WTC11 (cell line): ENCODE measurements around the gene ASTN1. TPM values are rescaled to one million over a fixed set of nuclear protein-coding genes. Genes with fewer than 3 reads are reported as not detected.

Experiments
- ATAC-seq: fragments of 200-7000 bp; cut with Tn5 transposase; 2 replicates; pipeline ENCODE4 v1.10.0; 2021; ENCODE audit warnings: mild to moderate bottlenecking, moderate library complexity
- CTCF ChIA-PET: fragments of 300-600 bp; sonication (Branson Sonifier 250); formaldehyde crosslinking; loops from one replicate; lab custom pipeline; 2021; ENCODE audit warnings: antibody characterized with exemption; lab: Charles Lee
- POLR2A ChIA-PET: fragments of 350-600 bp; sonication (Branson Sonifier 250); formaldehyde crosslinking; loops from one replicate; lab custom pipeline; 2021; ENCODE audit warnings: antibody characterized with exemption; lab: Charles Lee
- DNase-seq: peaks from one replicate; pipeline ENCODE4 v3.0.0; 2021; ENCODE audit warnings: low spot score
- H3K27ac Mint-ChIP-seq: 2 replicates; pipeline ENCODE4 v1.8.0; 2021; ENCODE audit warnings: mixed read lengths
- H3K27me3 Mint-ChIP-seq: 2 replicates; pipeline ENCODE4 v1.8.0; 2021; ENCODE audit warnings: low read depth, mild to moderate bottlenecking, moderate library complexity, mixed read lengths
- H3K36me3 Mint-ChIP-seq: 2 replicates; pipeline ENCODE4 v1.8.0; 2021; ENCODE audit warnings: mixed read lengths
- H3K4me1 Mint-ChIP-seq: 2 replicates; pipeline ENCODE4 v1.8.0; 2022; ENCODE audit warnings: mixed read lengths
- H3K4me3 Mint-ChIP-seq: 2 replicates; pipeline ENCODE4 v1.8.0; 2021; ENCODE audit warnings: mild to moderate bottlenecking, moderate library complexity, mixed read lengths
- H3K9me3 Mint-ChIP-seq: 2 replicates; pipeline ENCODE4 v1.8.0; 2021; ENCODE audit warnings: mixed read lengths
- CREM ChIP-seq: sonication (generic); formaldehyde crosslinking; IDR thresholded peaks from 2 replicates; pipeline ENCODE4 v1.8.1; 2022; ENCODE audit warnings: mild to moderate bottlenecking, missing genetic modification reagents, moderate library complexity
- ESRRA ChIP-seq: sonication (generic); formaldehyde crosslinking; IDR thresholded peaks from 2 replicates; pipeline ENCODE4 v1.8.1; 2022; ENCODE audit warnings: mild to moderate bottlenecking, missing genetic modification reagents, borderline replicate concordance
- FOXP1 ChIP-seq: sonication (generic); formaldehyde crosslinking; IDR thresholded peaks from 2 replicates; pipeline ENCODE4 v1.8.0; 2022; ENCODE audit warnings: missing genetic modification reagents, mild to moderate bottlenecking, moderate library complexity, borderline replicate concordance
- JAZF1 ChIP-seq: fragments of 250-450 bp; sonication (Bioruptor Pico); IDR thresholded peaks from 2 replicates; pipeline ENCODE4 v1.9.0; 2021; ENCODE audit warnings: moderate library complexity, mild to moderate bottlenecking, inconsistent platforms
- JUN ChIP-seq: sonication (generic); formaldehyde crosslinking; IDR thresholded peaks from 2 replicates; pipeline ENCODE4 v1.8.0; 2023; ENCODE audit warnings: mild to moderate bottlenecking, missing genetic modification reagents
- KAT7 ChIP-seq: sonication (generic); formaldehyde crosslinking; IDR thresholded peaks from 2 replicates; pipeline ENCODE4 v1.8.1; 2023; ENCODE audit warnings: missing genetic modification reagents, mild to moderate bottlenecking, borderline replicate concordance
- MXD4 ChIP-seq: fragments of 250-450 bp; sonication (Bioruptor Pico); IDR thresholded peaks from 2 replicates; pipeline ENCODE4 v1.8.0; 2021; ENCODE audit warnings: mild to moderate bottlenecking, moderate library complexity, borderline replicate concordance
- NR1H2 ChIP-seq: sonication (generic); formaldehyde crosslinking; IDR thresholded peaks from 2 replicates; pipeline ENCODE4 v1.9.0; 2021; ENCODE audit warnings: mild to moderate bottlenecking, moderate library complexity, missing genetic modification reagents
- RELA ChIP-seq: sonication (generic); formaldehyde crosslinking; IDR thresholded peaks from 2 replicates; pipeline ENCODE4 v1.8.1; 2022; ENCODE audit warnings: missing genetic modification reagents, mild to moderate bottlenecking, borderline replicate concordance
- RORB ChIP-seq: fragments of 250-450 bp; sonication (Bioruptor Pico); IDR thresholded peaks from 2 replicates; pipeline ENCODE4 v1.9.0; 2021; ENCODE audit warnings: mild to moderate bottlenecking
- SP1 ChIP-seq: sonication (generic); formaldehyde crosslinking; conservative IDR thresholded peaks from 2 replicates; pipeline ENCODE4 v1.8.1; 2022; ENCODE audit warnings: missing genetic modification reagents
- TCF7 ChIP-seq: sonication (generic); formaldehyde crosslinking; IDR thresholded peaks from 2 replicates; pipeline ENCODE4 v1.8.0; 2022; ENCODE audit warnings: mild to moderate bottlenecking, low read depth, missing genetic modification reagents, moderate library complexity
- TP53 ChIP-seq: sonication (generic); formaldehyde crosslinking; IDR thresholded peaks from 2 replicates; pipeline ENCODE4 v1.8.1; 2023; ENCODE audit warnings: mild to moderate bottlenecking, missing genetic modification reagents
- ZNF232 ChIP-seq: sonication (generic); formaldehyde crosslinking; IDR thresholded peaks from 2 replicates; pipeline ENCODE4 v1.8.0; 2022; ENCODE audit warnings: mild to moderate bottlenecking, missing genetic modification reagents
- ZNF263 ChIP-seq: sonication (generic); formaldehyde crosslinking; IDR thresholded peaks from 2 replicates; pipeline ENCODE4 v1.8.1; 2022; ENCODE audit warnings: low read depth, mild to moderate bottlenecking, moderate library complexity, missing genetic modification reagents
- ZNF423 ChIP-seq: fragments of 250-450 bp; sonication (Bioruptor Pico); IDR thresholded peaks from 2 replicates; pipeline ENCODE4 v2.1.2; 2022; ENCODE audit warnings: mild to moderate bottlenecking, moderate library complexity
- ZNF671 ChIP-seq: fragments of 250-450 bp; sonication (Bioruptor Pico); IDR thresholded peaks from 2 replicates; pipeline ENCODE4 v1.8.0; 2021; ENCODE audit warnings: mild to moderate bottlenecking
- total RNA-seq: library from RNA; stranded (reverse); gene quantifications from 3 replicates; pipeline ENCODE4 v1.2.3, GENCODE V29; 2021
- TF ChIP-seq, protein P1 (sequence below): sonication (generic); formaldehyde crosslinking; conservative IDR thresholded peaks from 2 replicates; pipeline ENCODE4 v1.8.1; 2023; ENCODE audit warnings: mild to moderate bottlenecking, low read depth, missing genetic modification reagents, moderate library complexity
- TF ChIP-seq, protein P2 (sequence below): sonication (generic); formaldehyde crosslinking; IDR thresholded peaks from 2 replicates; pipeline ENCODE4 v1.8.1; 2023; ENCODE audit warnings: mild to moderate bottlenecking, missing genetic modification reagents, moderate library complexity
- TF ChIP-seq, protein P3 (sequence below): sonication (generic); formaldehyde crosslinking; IDR thresholded peaks from 2 replicates; pipeline ENCODE4 v1.8.1; 2022; ENCODE audit warnings: mild to moderate bottlenecking, missing genetic modification reagents, moderate library complexity, borderline replicate concordance
- TF ChIP-seq, protein P4 (sequence below): fragments of 250-450 bp; sonication (Bioruptor Pico); IDR thresholded peaks from 2 replicates; pipeline ENCODE4 v1.9.0; 2021; ENCODE audit warnings: moderate library complexity, mild to moderate bottlenecking, inconsistent platforms, borderline replicate concordance
- TF ChIP-seq, protein P5 (sequence below): sonication (generic); formaldehyde crosslinking; IDR thresholded peaks from 2 replicates; pipeline ENCODE4 v1.8.1; 2023; ENCODE audit warnings: mild to moderate bottlenecking, missing genetic modification reagents
- TF ChIP-seq, protein P6 (sequence below): sonication (generic); formaldehyde crosslinking; IDR thresholded peaks from 2 replicates; pipeline ENCODE4 v1.8.1; 2022; ENCODE audit warnings: low read depth, missing genetic modification reagents, borderline replicate concordance
- TF ChIP-seq, protein P7 (sequence below): sonication (generic); formaldehyde crosslinking; IDR thresholded peaks from 2 replicates; pipeline ENCODE4 v1.8.0; 2022; ENCODE audit warnings: mild to moderate bottlenecking, missing genetic modification reagents

Gene ASTN1
- total RNA-seq, 1 experiment from 2014 or later, result 3.4 TPM

DNA sequence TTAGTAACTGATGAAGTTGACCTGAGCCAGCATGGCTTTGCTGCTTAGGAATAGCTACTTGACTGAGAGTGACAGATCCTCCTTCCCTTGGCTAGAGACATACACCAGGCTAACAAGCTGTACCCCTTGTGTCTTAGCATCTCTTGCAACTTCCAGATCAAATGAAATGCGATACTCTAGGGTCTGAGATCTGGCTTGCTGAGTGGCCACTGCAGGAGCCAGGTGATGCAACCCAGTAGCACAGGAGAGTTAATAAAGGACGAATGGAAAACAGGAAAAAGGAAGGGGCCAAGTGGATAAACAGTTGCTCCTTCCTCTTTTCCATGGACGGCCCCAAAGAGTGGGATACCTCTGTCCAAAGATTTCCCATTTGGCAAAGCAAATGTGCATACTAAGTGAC is 38.2 kb downstream of the ASTN1 start:
- Mint-ChIP-seq H3K27me3 (no peaks in the 10 kb centered on the region), H3K9me3 (no peaks in the 10 kb centered on the region), H3K27ac (no peak overlapping the region), H3K4me1 (no peaks in the 10 kb centered on the region), H3K36me3 (no peaks in the 10 kb centered on the region), H3K4me3 (no peak overlapping the region)
- POLR2A ChIA-PET, result no interaction called here
- ATAC-seq (no peak), DNase-seq (no peak)
- CTCF ChIA-PET, result interaction anchor here (0.7 to 1.4 kb wide), 2 partner anchors 12 to 56 kb away, joined by 3 to 5 read pairs; no protein-coding TSS in a partner anchor
- TF ChIP-seq KAT7 (CRISPR knock-in tag), result no peak
- TF ChIP-seq, protein P1, sequence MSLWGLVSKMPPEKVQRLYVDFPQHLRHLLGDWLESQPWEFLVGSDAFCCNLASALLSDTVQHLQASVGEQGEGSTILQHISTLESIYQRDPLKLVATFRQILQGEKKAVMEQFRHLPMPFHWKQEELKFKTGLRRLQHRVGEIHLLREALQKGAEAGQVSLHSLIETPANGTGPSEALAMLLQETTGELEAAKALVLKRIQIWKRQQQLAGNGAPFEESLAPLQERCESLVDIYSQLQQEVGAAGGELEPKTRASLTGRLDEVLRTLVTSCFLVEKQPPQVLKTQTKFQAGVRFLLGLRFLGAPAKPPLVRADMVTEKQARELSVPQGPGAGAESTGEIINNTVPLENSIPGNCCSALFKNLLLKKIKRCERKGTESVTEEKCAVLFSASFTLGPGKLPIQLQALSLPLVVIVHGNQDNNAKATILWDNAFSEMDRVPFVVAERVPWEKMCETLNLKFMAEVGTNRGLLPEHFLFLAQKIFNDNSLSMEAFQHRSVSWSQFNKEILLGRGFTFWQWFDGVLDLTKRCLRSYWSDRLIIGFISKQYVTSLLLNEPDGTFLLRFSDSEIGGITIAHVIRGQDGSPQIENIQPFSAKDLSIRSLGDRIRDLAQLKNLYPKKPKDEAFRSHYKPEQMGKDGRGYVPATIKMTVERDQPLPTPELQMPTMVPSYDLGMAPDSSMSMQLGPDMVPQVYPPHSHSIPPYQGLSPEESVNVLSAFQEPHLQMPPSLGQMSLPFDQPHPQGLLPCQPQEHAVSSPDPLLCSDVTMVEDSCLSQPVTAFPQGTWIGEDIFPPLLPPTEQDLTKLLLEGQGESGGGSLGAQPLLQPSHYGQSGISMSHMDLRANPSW (CRISPR knock-in tag), result no peak
- TF ChIP-seq RELA, result no peak
- TF ChIP-seq JAZF1 (CRISPR knock-in tag), result no peak
- no peak for TF ChIP-seq ESRRA (CRISPR knock-in tag)
- no peak for TF ChIP-seq NR1H2
- no peak for TF ChIP-seq ZNF232 (CRISPR knock-in tag)
- no peak for TF ChIP-seq JUN
- no peak for TF ChIP-seq ZNF423 (CRISPR knock-in tag)
- TF ChIP-seq, protein P2, sequence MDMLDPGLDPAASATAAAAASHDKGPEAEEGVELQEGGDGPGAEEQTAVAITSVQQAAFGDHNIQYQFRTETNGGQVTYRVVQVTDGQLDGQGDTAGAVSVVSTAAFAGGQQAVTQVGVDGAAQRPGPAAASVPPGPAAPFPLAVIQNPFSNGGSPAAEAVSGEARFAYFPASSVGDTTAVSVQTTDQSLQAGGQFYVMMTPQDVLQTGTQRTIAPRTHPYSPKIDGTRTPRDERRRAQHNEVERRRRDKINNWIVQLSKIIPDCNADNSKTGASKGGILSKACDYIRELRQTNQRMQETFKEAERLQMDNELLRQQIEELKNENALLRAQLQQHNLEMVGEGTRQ (CRISPR knock-in tag), result no peak
- TF ChIP-seq ZNF263 (CRISPR knock-in tag), result no peak
- no peak for TF ChIP-seq TP53 (CRISPR knock-in tag)
- TF ChIP-seq, protein P3, sequence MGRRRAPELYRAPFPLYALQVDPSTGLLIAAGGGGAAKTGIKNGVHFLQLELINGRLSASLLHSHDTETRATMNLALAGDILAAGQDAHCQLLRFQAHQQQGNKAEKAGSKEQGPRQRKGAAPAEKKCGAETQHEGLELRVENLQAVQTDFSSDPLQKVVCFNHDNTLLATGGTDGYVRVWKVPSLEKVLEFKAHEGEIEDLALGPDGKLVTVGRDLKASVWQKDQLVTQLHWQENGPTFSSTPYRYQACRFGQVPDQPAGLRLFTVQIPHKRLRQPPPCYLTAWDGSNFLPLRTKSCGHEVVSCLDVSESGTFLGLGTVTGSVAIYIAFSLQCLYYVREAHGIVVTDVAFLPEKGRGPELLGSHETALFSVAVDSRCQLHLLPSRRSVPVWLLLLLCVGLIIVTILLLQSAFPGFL (CRISPR knock-in tag), result no peak
- TF ChIP-seq, protein P4, sequence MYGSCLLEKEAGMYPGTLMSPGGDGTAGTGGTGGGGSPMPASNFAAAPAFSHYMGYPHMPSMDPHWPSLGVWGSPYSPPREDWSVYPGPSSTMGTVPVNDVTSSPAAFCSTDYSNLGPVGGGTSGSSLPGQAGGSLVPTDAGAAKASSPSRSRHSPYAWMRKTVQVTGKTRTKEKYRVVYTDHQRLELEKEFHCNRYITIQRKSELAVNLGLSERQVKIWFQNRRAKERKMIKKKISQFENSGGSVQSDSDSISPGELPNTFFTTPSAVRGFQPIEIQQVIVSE (CRISPR knock-in tag), result no peak
- TF ChIP-seq CREM (CRISPR knock-in tag), result no peak
- TF ChIP-seq TCF7 (CRISPR knock-in tag), result no peak
- TF ChIP-seq, protein P5, sequence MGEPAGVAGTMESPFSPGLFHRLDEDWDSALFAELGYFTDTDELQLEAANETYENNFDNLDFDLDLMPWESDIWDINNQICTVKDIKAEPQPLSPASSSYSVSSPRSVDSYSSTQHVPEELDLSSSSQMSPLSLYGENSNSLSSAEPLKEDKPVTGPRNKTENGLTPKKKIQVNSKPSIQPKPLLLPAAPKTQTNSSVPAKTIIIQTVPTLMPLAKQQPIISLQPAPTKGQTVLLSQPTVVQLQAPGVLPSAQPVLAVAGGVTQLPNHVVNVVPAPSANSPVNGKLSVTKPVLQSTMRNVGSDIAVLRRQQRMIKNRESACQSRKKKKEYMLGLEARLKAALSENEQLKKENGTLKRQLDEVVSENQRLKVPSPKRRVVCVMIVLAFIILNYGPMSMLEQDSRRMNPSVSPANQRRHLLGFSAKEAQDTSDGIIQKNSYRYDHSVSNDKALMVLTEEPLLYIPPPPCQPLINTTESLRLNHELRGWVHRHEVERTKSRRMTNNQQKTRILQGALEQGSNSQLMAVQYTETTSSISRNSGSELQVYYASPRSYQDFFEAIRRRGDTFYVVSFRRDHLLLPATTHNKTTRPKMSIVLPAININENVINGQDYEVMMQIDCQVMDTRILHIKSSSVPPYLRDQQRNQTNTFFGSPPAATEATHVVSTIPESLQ (CRISPR knock-in tag), result no peak
- no peak for TF ChIP-seq RORB (CRISPR knock-in tag)

DNA sequence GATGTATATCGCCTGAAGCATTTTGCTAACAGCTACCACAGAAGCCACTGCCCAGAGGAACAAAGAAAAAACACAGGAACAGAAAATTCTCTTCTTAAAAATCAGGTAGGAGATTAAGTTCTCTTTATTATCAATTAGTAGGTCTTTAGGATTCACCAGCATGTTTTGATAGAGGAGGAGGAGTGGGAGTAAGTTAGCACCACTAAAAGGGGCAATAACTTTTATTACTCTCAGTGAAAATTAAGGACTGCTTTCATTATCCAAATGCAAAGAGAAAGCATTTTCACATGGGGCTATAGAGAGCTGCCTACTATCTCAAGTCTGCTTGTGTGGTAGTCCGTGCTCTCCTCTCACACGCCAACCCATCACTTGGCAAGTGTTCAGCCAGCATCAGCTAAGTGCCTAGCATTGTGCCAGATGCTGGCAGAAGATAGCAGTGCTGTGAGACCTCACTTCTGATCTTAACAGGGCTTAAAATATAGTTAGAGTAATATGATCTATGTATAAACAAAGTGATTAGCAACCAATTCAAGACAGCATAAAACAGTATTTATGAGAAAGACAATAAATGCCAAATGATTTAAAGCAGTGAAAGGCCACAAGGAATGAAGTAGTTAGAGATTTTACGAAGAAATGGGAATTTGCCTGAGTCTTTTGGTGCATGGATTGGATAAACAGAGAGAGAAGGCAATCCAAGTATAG is 39.8 kb downstream of the ASTN1 start:
- Mint-ChIP-seq H3K9me3 (no peaks in the 10 kb centered on the region), H3K36me3 (no peaks in the 10 kb centered on the region), H3K27ac (no peak overlapping the region), H3K4me1 (no peaks in the 10 kb centered on the region; the same call in 1 of the 2 replicates), H3K4me3 (no peak overlapping the region), H3K27me3 (no peaks in the 10 kb centered on the region)
- ATAC-seq (no peak), DNase-seq (no peak)
- ChIA-PET CTCF (interaction anchor here (1.2 to 1.3 kb wide), 2 partner anchors 13 to 57 kb away, joined by 3 read pairs; no protein-coding TSS in a partner anchor), POLR2A (no interaction called here)
- TF ChIP-seq MXD4 (no peak), ZNF671 (CRISPR knock-in tag) (no peak), SP1 (CRISPR knock-in tag) (no peak), FOXP1 (no peak)
- TF ChIP-seq, protein P6, sequence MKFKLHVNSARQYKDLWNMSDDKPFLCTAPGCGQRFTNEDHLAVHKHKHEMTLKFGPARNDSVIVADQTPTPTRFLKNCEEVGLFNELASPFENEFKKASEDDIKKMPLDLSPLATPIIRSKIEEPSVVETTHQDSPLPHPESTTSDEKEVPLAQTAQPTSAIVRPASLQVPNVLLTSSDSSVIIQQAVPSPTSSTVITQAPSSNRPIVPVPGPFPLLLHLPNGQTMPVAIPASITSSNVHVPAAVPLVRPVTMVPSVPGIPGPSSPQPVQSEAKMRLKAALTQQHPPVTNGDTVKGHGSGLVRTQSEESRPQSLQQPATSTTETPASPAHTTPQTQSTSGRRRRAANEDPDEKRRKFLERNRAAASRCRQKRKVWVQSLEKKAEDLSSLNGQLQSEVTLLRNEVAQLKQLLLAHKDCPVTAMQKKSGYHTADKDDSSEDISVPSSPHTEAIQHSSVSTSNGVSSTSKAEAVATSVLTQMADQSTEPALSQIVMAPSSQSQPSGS (CRISPR knock-in tag), result no peak
- TF ChIP-seq, protein P7, sequence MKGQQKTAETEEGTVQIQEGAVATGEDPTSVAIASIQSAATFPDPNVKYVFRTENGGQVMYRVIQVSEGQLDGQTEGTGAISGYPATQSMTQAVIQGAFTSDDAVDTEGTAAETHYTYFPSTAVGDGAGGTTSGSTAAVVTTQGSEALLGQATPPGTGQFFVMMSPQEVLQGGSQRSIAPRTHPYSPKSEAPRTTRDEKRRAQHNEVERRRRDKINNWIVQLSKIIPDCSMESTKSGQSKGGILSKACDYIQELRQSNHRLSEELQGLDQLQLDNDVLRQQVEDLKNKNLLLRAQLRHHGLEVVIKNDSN (CRISPR knock-in tag), result no peak
- TF ChIP-seq, protein P3 (CRISPR knock-in tag), result no peak
